GM13976 (cell line): Measurements from ENCODE around the gene PHLPP2.

Experiments
- DNase-seq: peaks from one replicate; pipeline ENCODE4 v3.0.0; 2012; ENCODE audit warnings: low spot score
- CTCF ChIP-seq: IDR thresholded peaks from 2 replicates; pipeline ENCODE4 v1.5.1; 2012; ENCODE audit warnings: borderline replicate concordance, mild to moderate bottlenecking; ENCODE audit not compliant: insufficient read depth; ENCODE audit errors: extremely low read depth, missing control alignments, control extremely low read depth
- in situ Hi-C: fragments of 300-500 bp; cut with MboI; formaldehyde crosslinking; loops from one replicate; pipeline ENCODE4 v1.12.0; 2022; ENCODE audit warnings: low sequenced_read_pairs, mixed read lengths, inconsistent platforms; ENCODE audit not compliant: unreplicated experiment

The PHLPP2 gene

GRCh38 chr16:71648162-71648561, 76.3 kb downstream of the PHLPP2 start:
- TF ChIP-seq CTCF: no peak
- in situ Hi-C loops: no loop called here
- no peak for DNase-seq

- in situ Hi-C loops: no loop called here
- no peak for TF ChIP-seq CTCF
- no peak for DNase-seq
Measured at GRCh38 chr16:71647391-71647790, 77.1 kb downstream of the PHLPP2 start.

- peak; percentile 54 for DNase-seq
- in situ Hi-C loops: no loop called here
- no peak for TF ChIP-seq CTCF
Measured at GRCh38 chr16:71645450-71645849, 79.1 kb downstream of the PHLPP2 start.

- in situ Hi-C loops: no loop called here
- TF ChIP-seq CTCF: no peak
- no peak for DNase-seq
Measured at GRCh38 chr16:71637398-71637797, 87.1 kb downstream of the PHLPP2 start.

GRCh38 chr16:71635632-71636031, 88.9 kb downstream of the PHLPP2 start:
- TF ChIP-seq CTCF: no peak
- in situ Hi-C loops: no loop called here
- DNase-seq: no peak

GRCh38 chr16:71631776-71632175, 92.7 kb downstream of the PHLPP2 start:
- in situ Hi-C loops: no loop called here
- TF ChIP-seq CTCF: no peak
- no peak for DNase-seq

- no peak for TF ChIP-seq CTCF
- no peak for DNase-seq
- in situ Hi-C loops: no loop called here
Measured at GRCh38 chr16:71630808-71631207, 93.7 kb downstream of the PHLPP2 start.
